HG03558 (cell line): ENCODE results near the gene ACSL6.
"Not testable (repeated sequence)": the region's sequence is repeated elsewhere in the genome, so short reads cannot be mapped to it uniquely, and the experiment has no call there.

ENCODE experiments used
- ATAC-seq: cut with Tn5 transposase; IDR thresholded peaks from one replicate; pipeline ENCODE4 v1.9.1; 2021; ENCODE audit warnings: moderate number of reproducible peaks; ENCODE audit not compliant: unreplicated experiment; ENCODE audit errors: extremely low read depth

The ACSL6 gene

DNA sequence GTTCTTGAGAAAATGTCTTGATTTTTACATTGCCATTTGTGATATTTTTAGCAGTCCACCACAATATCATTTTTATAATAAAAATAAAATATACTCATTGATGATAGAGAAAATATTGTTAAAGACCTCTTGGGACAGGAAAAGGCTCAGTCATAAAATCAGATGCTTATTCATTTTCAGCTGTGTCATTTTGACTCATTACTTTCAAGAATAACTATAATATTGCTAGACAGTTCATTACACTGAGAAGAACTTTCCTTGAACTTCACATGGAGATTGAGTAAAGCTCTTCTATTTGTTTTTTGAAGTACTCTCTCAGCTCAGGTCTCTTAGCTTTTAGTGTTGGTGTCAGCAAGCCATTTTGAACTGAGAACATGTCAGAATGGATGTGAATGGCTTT lies 57.5 kb downstream of the ACSL6 start:
- no peak for ATAC-seq

DNA sequence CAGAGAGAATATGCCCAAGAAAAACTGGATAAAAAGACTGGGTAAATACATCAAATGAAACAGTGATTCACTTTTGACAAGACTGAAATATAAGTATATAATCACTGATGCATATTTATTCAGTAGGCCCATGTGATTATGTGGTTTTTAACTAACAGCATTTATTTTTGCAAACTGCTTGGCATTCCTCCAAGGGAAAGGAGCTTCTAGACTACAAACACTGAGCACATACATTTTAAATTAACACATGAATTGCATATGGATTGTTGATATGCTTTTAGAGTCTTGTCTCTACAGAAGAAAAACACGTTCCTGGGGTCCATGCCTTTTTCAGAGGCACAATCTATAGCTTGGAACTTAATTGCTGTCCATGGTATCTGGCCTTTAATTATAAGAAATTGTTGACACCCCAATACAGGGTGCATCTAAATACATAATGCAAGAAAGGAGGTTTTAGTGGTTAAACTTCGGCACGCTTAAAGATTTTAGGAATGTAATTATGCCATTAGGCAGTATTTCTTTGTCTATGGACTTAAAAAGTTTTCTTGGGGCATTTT lies 59.1 kb downstream of the ACSL6 start:
- ATAC-seq = no peak

DNA sequence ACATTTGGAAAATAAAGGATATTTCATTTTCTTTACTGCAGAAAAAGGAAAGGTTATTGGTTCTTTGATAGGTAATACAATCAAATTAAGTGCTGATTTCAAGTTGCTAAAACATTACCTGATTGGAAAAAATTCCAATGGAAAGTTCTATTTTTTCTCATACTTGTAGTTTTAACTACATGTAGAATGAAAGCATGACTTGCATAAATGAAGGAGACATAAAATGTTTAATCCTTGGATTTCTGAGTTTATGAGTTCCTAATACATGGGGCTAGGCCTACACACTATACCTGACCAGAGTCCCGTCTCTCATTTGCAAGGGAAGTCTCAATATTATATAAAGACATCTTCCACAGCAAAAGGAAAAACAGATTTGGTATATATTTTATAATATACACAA lies 60.8 kb downstream of the ACSL6 start:
- no peak for ATAC-seq

GRCh38 chr5:131947445-131947844 lies 64.0 kb downstream of the ACSL6 start:
- ATAC-seq = no peak

GRCh38 chr5:131945551-131946168 lies 65.8 kb downstream of the ACSL6 start, which contains the start of gene MEIKIN:
MEIKIN (minus strand) TSS chr5:131945663; CDS start chr5:131945505, 158 bp downstream.
- ATAC-seq = no peak

DNA sequence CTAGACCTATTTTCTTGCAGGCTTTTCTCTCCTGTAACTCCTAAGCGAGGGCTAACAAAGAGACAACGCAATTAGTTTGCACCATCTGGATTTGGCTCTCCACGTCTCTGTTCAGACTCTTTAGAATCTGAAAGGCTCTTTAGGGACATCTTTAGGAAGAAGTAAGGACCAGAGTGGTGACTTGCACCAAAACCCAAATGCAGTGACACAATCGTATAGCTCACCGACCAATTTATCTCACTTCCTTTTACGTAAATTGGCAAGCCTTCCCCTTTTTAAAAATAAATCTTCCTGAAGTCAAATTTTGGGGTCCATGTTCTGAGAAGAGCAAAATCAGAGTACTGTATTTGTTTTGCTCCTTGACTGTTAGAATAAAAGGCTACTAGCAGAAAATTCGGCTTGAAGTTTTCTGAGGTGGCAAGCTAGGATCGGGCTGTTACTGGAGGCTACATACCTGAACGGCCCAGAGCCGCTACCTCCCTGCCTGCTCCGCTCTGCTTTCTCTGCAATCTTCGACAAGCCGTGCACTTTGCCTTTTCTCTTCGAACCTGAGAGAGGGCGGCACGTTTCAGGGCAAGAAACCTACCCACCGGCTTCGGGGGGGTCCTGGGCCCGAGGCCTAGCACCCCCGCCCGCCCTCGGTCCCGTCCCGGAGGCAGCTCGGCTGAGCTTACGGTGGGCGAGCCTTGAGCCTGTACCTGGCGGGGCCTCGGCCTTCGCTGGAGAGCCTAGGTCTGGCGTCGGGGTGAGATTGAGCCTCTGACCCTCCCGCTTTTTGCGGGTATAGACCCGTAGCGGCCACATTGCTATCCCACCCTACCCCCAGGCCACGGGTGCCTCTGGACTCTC lies 66.5 kb downstream of the ACSL6 start:
- ATAC-seq = no peak

DNA sequence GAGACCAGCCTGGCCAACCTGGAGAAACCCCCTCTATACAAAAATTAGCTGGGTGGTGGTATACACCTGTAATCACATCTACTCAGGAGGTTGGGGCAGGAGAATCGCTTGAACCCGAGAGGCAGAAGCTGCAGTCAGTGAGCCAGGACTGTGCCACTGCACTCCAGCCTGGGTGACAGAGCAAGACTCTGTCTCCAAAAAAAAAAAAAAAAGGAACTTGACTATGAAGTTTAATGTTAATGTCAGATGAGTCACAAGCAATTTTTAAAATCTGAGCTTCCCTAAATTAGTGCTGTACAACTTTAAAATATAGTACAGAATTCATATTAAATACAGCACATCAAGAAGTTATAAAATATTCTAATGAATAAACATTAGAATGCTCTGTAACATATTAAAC lies 67.5 kb downstream of the ACSL6 start:
- ATAC-seq = no peak

DNA sequence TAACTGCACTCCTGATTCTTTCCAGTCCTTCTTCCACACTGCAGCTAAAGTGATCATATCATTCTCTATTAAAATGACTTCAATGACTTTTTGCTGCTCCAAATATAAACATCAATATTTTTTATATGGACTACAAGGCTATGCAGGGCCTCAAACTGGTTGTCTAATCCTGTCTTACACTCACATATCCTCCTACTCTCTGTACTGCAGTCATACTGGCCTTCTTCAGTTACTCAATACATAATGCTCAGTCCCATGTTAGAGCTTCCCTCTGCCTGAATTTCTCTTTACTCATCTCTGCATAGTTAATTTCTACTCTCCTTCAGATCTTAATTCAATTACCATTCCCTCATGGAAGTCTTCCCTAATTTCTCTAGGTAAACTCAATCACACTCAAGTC lies 69.4 kb downstream of the ACSL6 start:
- ATAC-seq = no peak

GRCh38 chr5:131939690-131940345 lies 71.6 kb downstream of the ACSL6 start:
- no peak for ATAC-seq

- no peak for ATAC-seq
Measured at GRCh38 chr5:131932235-131932634, 79.2 kb downstream of the ACSL6 start.

DNA sequence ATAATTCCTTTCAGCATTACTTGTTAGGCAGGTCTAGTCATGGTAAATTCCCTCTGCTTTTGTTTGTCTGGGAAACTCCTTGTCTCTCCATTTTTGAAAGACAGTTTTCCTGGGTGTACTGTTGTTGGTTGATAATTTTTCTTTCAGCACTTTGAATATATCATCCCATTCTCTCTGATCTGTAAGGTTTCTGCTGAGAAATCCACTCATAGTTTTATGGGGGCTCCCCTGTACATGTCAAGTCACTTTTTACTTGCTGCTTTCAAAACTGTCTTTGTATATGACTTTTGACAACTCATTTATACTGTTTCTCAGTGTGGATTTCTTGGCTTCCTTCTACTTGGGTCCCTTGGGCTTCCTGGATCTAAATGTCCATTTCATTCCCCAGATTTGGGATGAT lies 82.5 kb downstream of the ACSL6 start:
- ATAC-seq = no peak

DNA sequence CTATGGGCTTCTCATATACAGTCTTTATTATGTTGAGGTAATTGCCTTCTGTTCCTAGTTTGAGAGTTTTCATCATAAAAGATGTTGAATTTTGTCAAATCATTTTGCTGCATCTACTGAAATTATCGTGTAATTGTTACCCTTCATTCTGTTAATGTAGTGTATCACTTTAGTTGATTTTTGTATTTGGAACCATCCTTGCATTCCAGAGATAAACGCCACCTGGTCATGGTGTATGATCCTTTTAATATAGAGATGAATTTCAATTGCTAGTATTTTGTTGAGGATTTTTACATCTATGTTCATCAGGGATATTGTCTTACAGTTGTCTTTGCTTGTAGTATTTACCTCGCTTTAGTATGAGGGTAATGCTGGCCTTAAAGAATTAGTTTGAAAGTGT lies 85.3 kb downstream of the ACSL6 start:
- ATAC-seq = no peak

DNA sequence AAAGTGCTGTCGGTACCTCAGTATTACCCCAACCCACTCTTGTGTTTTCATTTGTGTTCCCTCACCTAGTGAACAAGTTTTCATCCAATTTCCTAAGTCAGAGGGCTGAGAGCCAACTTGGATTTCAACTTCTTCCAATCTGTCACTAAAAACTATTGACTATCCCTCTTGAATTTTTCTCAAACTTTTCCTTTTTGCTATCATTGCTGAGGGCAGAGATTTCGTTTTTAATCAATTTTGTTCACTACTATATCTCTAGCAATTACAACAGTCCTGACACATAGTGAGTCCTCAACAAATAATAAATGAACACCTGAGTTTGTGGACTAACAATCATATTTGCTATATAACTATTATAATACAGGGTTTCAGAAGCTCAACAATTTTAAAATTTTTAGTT lies 95.0 kb downstream of the ACSL6 start:
- no peak for ATAC-seq

GRCh38 chr5:131914472-131914871 lies 97.0 kb downstream of the ACSL6 start:
- no peak for ATAC-seq

DNA sequence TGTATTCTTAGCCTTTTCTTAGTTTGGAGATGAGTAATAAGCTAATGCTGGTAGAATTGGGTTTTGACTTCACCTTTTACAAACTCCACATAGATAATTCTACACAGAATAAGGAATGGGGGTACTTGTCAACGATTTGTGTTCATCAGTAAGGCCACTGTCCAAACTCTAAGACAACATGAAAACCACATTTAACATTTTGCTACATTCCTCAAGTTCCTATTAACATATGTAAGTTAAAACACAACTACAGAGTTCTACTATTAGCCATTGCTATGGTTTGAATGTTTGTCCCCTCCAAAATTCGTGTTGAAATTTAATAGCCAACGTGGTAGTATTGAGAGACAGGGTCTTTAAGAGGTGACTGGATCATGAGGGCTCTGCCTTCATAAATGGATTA lies 97.9 kb downstream of the ACSL6 start:
- ATAC-seq = no peak

DNA sequence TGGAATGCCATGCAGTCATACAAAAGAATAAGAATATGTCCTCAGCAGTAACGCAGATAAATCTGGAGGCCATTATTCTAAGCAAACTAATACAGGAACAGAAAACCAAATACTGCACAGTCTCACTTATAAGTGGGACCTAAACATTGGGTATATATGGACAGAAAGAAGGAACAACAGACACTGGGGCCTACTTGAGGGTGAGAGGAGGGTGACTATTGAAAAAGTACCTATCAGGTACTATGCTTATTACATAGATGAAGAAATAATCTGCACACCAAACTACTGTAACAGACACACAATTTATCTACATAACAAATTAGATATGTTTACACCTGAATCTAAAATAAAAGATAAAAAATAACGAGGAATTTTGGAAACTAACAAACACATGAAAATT lies 104.8 kb downstream of the ACSL6 start:
- no peak for ATAC-seq

DNA sequence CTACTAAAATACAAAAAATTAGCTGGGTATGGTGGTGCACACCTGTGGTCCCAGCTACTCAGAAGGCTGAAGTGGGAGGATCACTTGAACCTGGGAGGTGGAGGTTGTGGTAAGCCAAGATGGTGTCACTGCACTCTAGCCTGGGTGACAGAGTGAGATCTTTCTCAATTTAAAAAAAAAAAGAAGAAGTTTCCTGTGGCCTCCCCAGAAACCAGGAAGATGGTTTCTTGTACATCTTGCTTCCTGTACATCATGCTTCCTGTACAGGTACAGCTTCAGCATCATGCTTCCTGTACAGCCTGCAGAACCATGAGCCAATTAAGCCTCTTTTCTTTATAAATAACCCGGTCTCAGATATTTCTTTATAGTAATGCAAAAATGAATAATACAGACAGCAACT lies 109.2 kb downstream of the ACSL6 start:
- ATAC-seq = not testable (repeated sequence)
